Frontal cortex (tissue), 4 donors: ENCODE results near the gene HOXB9. TPM values are rescaled to one million over a fixed set of nuclear protein-coding genes. Genes with fewer than 3 reads are reported as not detected.

Experiments
- DNase-seq, 2 donors: peaks; one replicate each; pipeline ENCODE4 v3.0.0; 2012; ENCODE audit warnings: low spot score in 2 of 2
- FAIRE-seq: peaks from 2 replicates; lab custom pipeline; 2012; peaks lifted over from hg19 to GRCh38; lab: Jason Lieb, UNC
- small RNA-seq: library from RNA; depleted of rRNA; stranded (forward); fragments of <200 nt; gene quantifications from one replicate; pipeline ENCODE3, GENCODE V24; 2014
- total RNA-seq: library from RNA; depleted of rRNA; stranded (reverse); fragments of >200 nt; gene quantifications from one replicate; pipeline ENCODE4 v1.2.3, GENCODE V29; 2014
- donor health status: control.
- donor health status: control.
- donor health status: control.

The HOXB9 gene
- total RNA-seq, 1 donor from 2014 or later, result not detected

- FAIRE-seq, result no peak
- no peak for DNase-seq
Observed at GRCh38 chr17:48575673-48576478, 50.3 kb downstream of the HOXB9 start.

DNA sequence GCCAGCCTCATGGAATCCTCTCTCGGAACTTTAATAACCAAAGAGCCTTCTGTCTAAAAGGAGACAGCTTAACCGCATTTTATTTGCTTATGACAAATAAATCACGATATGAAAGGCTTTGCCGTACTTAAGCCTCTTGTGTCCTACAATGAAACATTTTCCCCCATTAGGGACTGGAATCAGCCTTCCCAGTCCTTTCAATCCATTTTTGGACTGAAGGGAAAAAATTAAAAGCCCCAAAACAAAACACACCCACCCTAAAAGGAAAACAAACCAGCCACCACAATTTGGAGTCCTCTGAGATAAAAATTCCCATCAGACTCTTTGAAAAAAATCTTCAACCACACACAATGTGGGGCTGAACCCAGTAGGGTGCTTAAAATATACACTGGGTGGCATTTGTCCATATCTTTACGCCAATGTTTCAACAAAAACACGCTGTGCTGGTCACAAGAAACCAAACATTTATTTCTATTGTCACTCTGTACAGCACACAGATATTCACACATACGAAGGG lies 51.0 kb downstream of the HOXB9 start:
- FAIRE-seq (no peak), DNase-seq (no peak)

DNA sequence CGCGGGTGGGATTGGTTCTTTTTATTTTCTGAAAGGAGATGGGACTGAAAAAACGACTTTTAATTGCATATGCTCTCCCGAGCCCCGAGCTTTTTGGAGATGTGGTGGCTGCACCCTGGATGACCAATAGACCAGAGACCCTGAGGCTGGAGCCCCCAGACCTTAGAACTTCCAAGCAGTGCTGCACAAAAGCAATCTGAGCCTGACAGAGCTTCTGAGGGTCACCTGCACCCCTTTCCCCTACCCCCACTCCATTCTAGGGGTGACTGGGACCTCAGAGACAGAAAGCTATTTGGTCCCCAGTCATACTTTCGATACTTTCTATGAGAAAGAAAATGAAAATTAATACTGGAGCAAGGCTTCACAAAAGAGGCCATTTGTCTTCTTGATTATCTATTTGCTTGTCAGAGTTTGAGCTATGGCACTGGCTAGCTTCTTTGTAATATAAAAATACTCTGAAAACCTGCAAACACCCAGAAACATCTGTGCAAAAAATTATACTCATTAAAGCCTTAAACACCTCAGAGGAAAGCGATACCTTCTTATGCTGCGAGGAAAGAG lies 51.6 kb downstream of the HOXB9 start:
- FAIRE-seq, result no peak

DNA sequence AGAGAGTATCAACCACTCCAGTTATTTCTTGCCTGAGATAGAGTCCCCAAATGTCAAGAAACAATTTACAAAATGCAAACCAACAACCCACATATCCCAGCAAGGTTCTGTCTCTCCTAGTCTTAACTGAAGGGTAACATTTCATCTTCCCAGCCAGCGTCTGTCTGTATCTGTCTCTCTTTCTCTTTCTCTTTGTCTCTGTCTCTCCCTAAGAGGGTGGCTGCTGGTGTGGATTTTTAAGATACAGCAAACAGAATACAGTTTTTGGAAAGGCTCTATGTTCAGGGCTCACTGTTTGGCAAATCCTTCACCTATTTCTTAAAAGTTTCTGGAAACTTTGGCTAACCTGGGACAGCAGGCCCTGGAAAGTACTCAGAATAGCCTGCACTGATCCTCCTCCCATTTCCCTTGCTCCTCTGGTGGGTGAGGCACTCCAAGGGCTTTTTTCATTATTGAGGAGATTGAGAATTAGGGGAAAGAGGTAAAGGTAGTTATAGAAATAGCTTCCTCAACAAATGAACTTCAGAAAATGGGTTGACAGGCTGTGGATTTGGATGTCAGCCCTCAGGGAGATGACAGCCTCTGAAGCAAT lies 54.2 kb downstream of the HOXB9 start:
- no peak for DNase-seq
- FAIRE-seq, result no peak

More for the DNA sequence above, 51.6 kb downstream of the HOXB9 start:
- DNase-seq, result no peak

Small RNAs within 50 kb of the gene (small RNA-seq; reads per million reads assigned to genes)
- not detected for gene MIR196A1

Other genes starting within 250 kb of the HOXB9 start
- 0.41 TPM for gene SKAP1, start 196.1 kb downstream of the HOXB9 start, total RNA-seq
- gene HOXB1, start 95.3 kb downstream of the HOXB9 start, total RNA-seq, result not detected
- not detected for gene HOXB2, start 81.2 kb downstream of the HOXB9 start, total RNA-seq
- gene HOXB4, start 48.0 kb downstream of the HOXB9 start, total RNA-seq, result not detected
- gene HOXB3, start 36.1 kb downstream of the HOXB9 start, total RNA-seq, result not detected
- gene HOXB5, start 32.6 kb downstream of the HOXB9 start, total RNA-seq, result not detected
- not detected for gene HOXB6, start 21.4 kb downstream of the HOXB9 start, total RNA-seq
- gene HOXB7, start 15.3 kb downstream of the HOXB9 start, total RNA-seq, result not detected
- not detected for gene HOXB8, start 11.1 kb downstream of the HOXB9 start, total RNA-seq
- not detected for gene PRAC1, start 96.2 kb upstream of the HOXB9 start, total RNA-seq
- gene PRAC2, start 96.8 kb upstream of the HOXB9 start, total RNA-seq, result not detected
- not detected for gene HOXB13, start 102.4 kb upstream of the HOXB9 start, total RNA-seq
- not detected for gene TTLL6, start 190.9 kb upstream of the HOXB9 start, total RNA-seq
- 9.0 TPM for gene CALCOCO2, start 204.7 kb upstream of the HOXB9 start, total RNA-seq